Measurements from ENCODE around the gene CPB1.

The CPB1 gene

GRCh38 chr3:148903941-148904340, 76.3 kb downstream of the CPB1 start:
- TF ChIP-seq MYC (IDR thresholded peaks at IDR 0.05; ENCODE audit: low read depth, low read length), result no peak
- no peak for TF ChIP-seq CTCF (IDR thresholded peaks at IDR 0.05; ENCODE audit: low read depth, low read length)
- TF ChIP-seq POLR2A (IDR thresholded peaks at IDR 0.05; ENCODE audit: extremely low read depth, insufficient read length), result no peak
- TF ChIP-seq MAX (IDR thresholded peaks at IDR 0.05; ENCODE audit: low read depth, low read length), result no peak
- H3K4me3 ChIP-seq (ENCODE audit: low read depth, low read length), result no peak overlapping the region
- no peak for DNase-seq (ENCODE audit: low read depth)

GRCh38 chr3:148906667-148907066, 79.1 kb downstream of the CPB1 start:
- DNase-seq (ENCODE audit: low read depth), result no peak
- H3K4me3 ChIP-seq (ENCODE audit: low read depth, low read length), result no peak overlapping the region
- TF ChIP-seq MYC (IDR thresholded peaks at IDR 0.05; ENCODE audit: low read depth, low read length) (no peak), MAX (IDR thresholded peaks at IDR 0.05; ENCODE audit: low read depth, low read length) (no peak), POLR2A (IDR thresholded peaks at IDR 0.05; ENCODE audit: extremely low read depth, insufficient read length) (no peak), CTCF (IDR thresholded peaks at IDR 0.05; ENCODE audit: low read depth, low read length) (no peak)
